H1 (cell line): ENCODE results near the gene LRTM1. TPM values are rescaled to one million over a fixed set of nuclear protein-coding genes. Genes with fewer than 3 reads are reported as not detected.

ENCODE experiments used
- KDM4A ChIP-seq: IDR thresholded peaks from one replicate; pipeline ENCODE4 v1.7.1; 2012; ENCODE audit warnings: low read depth, mild to moderate bottlenecking, moderate library complexity, low read length, inconsistent platforms; ENCODE audit not compliant: severe bottlenecking
- TAF7 ChIP-seq: optimal IDR thresholded peaks from 2 replicates; pipeline ENCODE3; 2011; ENCODE audit warnings: low read depth, mild to moderate bottlenecking, inconsistent platforms, low read length, moderate library complexity, borderline replicate concordance
- polyA plus RNA-seq, 7 experiments: library from polyadenylated mRNA; depleted of rRNA in 3 of 7; stranded (reverse) in 5 of 7; unstranded in 2 of 7; fragments of >200 nt in 5 of 7; fragments of 200-250 nt in 2 of 7; gene quantifications; 1 replicate in 5 of 7; 2 replicates in 1 of 7; 4 replicates in 1 of 7; pipeline versions ENCODE4 v1.2.1 to v1.2.3, GENCODE V29; 2011 to 2013; ENCODE audit warnings: missing spikeins in 2 of 7, mixed read lengths in 2 of 7
- total RNA-seq: library from RNA; stranded (reverse); fragmentation: NEBNext Ultra II Directional; extraction: Animal tissue kit (Norgen Biotek cat#: 25700); gene quantifications from 2 replicates; pipeline ENCODE4 v1.2.1, GENCODE V29; 2021
- TF ChIP-seq, protein P1 (sequence below): fragments of 300-600 bp; sonication (generic); IDR thresholded peaks from 2 replicates; pipeline ENCODE4 v1.7.1; 2012; ENCODE audit warnings: low read length, moderate library complexity, mild to moderate bottlenecking, inconsistent platforms; ENCODE audit not compliant: insufficient replicate concordance

Gene LRTM1
- total and polyA plus RNA-seq, 2 of the 8 experiments (the other 6 are each of a cell fraction or from before 2014, with no cell fraction given), result not detected

DNA sequence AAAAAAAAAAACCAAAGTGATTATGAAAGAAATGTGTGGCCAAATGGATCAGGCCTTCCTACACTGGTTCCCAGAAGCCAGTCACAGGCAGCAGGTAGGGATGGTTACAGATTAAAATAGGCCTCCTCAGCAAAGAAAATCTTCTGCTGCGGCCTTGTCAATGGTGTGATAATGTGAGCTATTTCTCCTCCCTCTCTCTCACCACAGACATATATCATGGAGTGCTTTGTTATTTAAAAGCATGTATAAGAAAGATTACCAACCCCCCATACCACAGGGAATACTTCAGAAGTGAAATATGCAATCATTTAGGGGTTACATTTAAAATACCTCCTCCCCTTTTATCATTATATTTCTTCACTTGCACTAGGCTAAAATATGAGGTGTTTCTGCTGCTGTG lies 32.2 kb upstream of the LRTM1 start (continued):
- TF ChIP-seq, protein P1, sequence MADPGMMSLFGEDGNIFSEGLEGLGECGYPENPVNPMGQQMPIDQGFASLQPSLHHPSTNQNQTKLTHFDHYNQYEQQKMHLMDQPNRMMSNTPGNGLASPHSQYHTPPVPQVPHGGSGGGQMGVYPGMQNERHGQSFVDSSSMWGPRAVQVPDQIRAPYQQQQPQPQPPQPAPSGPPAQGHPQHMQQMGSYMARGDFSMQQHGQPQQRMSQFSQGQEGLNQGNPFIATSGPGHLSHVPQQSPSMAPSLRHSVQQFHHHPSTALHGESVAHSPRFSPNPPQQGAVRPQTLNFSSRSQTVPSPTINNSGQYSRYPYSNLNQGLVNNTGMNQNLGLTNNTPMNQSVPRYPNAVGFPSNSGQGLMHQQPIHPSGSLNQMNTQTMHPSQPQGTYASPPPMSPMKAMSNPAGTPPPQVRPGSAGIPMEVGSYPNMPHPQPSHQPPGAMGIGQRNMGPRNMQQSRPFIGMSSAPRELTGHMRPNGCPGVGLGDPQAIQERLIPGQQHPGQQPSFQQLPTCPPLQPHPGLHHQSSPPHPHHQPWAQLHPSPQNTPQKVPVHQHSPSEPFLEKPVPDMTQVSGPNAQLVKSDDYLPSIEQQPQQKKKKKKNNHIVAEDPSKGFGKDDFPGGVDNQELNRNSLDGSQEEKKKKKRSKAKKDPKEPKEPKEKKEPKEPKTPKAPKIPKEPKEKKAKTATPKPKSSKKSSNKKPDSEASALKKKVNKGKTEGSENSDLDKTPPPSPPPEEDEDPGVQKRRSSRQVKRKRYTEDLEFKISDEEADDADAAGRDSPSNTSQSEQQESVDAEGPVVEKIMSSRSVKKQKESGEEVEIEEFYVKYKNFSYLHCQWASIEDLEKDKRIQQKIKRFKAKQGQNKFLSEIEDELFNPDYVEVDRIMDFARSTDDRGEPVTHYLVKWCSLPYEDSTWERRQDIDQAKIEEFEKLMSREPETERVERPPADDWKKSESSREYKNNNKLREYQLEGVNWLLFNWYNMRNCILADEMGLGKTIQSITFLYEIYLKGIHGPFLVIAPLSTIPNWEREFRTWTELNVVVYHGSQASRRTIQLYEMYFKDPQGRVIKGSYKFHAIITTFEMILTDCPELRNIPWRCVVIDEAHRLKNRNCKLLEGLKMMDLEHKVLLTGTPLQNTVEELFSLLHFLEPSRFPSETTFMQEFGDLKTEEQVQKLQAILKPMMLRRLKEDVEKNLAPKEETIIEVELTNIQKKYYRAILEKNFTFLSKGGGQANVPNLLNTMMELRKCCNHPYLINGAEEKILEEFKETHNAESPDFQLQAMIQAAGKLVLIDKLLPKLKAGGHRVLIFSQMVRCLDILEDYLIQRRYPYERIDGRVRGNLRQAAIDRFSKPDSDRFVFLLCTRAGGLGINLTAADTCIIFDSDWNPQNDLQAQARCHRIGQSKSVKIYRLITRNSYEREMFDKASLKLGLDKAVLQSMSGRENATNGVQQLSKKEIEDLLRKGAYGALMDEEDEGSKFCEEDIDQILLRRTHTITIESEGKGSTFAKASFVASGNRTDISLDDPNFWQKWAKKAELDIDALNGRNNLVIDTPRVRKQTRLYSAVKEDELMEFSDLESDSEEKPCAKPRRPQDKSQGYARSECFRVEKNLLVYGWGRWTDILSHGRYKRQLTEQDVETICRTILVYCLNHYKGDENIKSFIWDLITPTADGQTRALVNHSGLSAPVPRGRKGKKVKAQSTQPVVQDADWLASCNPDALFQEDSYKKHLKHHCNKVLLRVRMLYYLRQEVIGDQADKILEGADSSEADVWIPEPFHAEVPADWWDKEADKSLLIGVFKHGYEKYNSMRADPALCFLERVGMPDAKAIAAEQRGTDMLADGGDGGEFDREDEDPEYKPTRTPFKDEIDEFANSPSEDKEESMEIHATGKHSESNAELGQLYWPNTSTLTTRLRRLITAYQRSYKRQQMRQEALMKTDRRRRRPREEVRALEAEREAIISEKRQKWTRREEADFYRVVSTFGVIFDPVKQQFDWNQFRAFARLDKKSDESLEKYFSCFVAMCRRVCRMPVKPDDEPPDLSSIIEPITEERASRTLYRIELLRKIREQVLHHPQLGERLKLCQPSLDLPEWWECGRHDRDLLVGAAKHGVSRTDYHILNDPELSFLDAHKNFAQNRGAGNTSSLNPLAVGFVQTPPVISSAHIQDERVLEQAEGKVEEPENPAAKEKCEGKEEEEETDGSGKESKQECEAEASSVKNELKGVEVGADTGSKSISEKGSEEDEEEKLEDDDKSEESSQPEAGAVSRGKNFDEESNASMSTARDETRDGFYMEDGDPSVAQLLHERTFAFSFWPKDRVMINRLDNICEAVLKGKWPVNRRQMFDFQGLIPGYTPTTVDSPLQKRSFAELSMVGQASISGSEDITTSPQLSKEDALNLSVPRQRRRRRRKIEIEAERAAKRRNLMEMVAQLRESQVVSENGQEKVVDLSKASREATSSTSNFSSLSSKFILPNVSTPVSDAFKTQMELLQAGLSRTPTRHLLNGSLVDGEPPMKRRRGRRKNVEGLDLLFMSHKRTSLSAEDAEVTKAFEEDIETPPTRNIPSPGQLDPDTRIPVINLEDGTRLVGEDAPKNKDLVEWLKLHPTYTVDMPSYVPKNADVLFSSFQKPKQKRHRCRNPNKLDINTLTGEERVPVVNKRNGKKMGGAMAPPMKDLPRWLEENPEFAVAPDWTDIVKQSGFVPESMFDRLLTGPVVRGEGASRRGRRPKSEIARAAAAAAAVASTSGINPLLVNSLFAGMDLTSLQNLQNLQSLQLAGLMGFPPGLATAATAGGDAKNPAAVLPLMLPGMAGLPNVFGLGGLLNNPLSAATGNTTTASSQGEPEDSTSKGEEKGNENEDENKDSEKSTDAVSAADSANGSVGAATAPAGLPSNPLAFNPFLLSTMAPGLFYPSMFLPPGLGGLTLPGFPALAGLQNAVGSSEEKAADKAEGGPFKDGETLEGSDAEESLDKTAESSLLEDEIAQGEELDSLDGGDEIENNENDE, result no peak
- no peak for TF ChIP-seq TAF7
- TF ChIP-seq KDM4A, result no peak
